A549 (cell line): ENCODE measurements around the gene OTULIN. TPM values are rescaled to one million over a fixed set of nuclear protein-coding genes. Genes with fewer than 3 reads are reported as not detected.

Source experiments
- ATAC-seq, 2 experiments: fragments of 200-7000 bp in 1 of 2; fragments of >200 bp in 1 of 2; cut with Nextera tagmentation in 1 of 2; cut with Tn5 transposase in 1 of 2; 3 replicates each; pipeline versions ENCODE4 v1.8.0 to v1.9.1; 2018 to 2020; ENCODE audit warnings: mild to moderate bottlenecking in 1 of 2, moderate library complexity in 1 of 2
- CTCF ChIA-PET: fragments of 300-600 bp; sonication (Branson Sonifier 250); formaldehyde crosslinking; extraction: SDS; loops from one replicate; lab custom pipeline; 2021; ENCODE audit warnings: antibody characterized with exemption, inconsistent platforms; lab: Yijun Ruan, JAX
- POLR2A ChIA-PET: fragments of 350-600 bp; formaldehyde crosslinking; extraction: SDS; loops from one replicate; lab custom pipeline; 2021; ENCODE audit warnings: antibody characterized with exemption, inconsistent platforms; lab: Yijun Ruan, JAX
- DNase-seq, 2 experiments: peaks; one replicate each; pipeline versions ENCODE4 v3.0.0 to v3.0.0-alpha.2; 2011 to 2016; ENCODE audit warnings: low read depth in 1 of 2, low spot score in 1 of 2
- FAIRE-seq: peaks from 2 replicates; lab custom pipeline; 2011; peaks lifted over from hg19 to GRCh38; lab: Jason Lieb, UNC
- H3K27ac ChIP-seq, 2 experiments: fragments of >200 bp; sonication (Bioruptor Twin); formaldehyde crosslinking; 3 replicates each; pipeline ENCODE4 v1.5.1; 2016 to 2017
- H3K4me1 ChIP-seq: fragments of >200 bp; sonication (Bioruptor Twin); formaldehyde crosslinking; 3 replicates; pipeline ENCODE4 v1.6.1; 2016
- H3K4me2 ChIP-seq: fragments of >200 bp; sonication (Bioruptor Twin); formaldehyde crosslinking; 3 replicates; pipeline ENCODE4 v1.6.1; 2016
- H3K4me3 ChIP-seq: fragments of >200 bp; sonication (Bioruptor Twin); formaldehyde crosslinking; 3 replicates; pipeline ENCODE4 v1.5.1; 2016
- H3K9me3 ChIP-seq: fragments of >200 bp; sonication (Bioruptor Twin); formaldehyde crosslinking; 3 replicates; pipeline ENCODE4 v1.6.1; 2016
- BHLHE40 ChIP-seq: IDR thresholded peaks from 2 replicates; pipeline ENCODE4 v1.6.1; 2012; ENCODE audit warnings: low read depth, low read length, inconsistent platforms
- CEBPB ChIP-seq, 2 experiments: fragments of >200 bp in 1 of 2; sonication (Bioruptor Twin) in 1 of 2; formaldehyde crosslinking in 1 of 2; IDR thresholded peaks; 2 replicates each; pipeline ENCODE4 v1.6.1; 2012 to 2016
- CHD2 ChIP-seq: fragments of 150-350 bp; IDR thresholded peaks from 2 replicates; pipeline ENCODE4 v1.6.1; 2014; ENCODE audit warnings: low read length; ENCODE audit not compliant: partially characterized antibody
- CTCF ChIP-seq: fragments of >200 bp; sonication (Bioruptor Twin); formaldehyde crosslinking; IDR thresholded peaks from 3 replicates; pipeline ENCODE4 v1.5.1; 2016
- EHF ChIP-seq: fragments of 250-450 bp; sonication (Bioruptor Pico); IDR thresholded peaks from 2 replicates; pipeline ENCODE4 v1.5.0; 2020; ENCODE audit warnings: mild to moderate bottlenecking
- EP300 ChIP-seq, 2 experiments: fragments of >200 bp; sonication (Bioruptor Twin); formaldehyde crosslinking; IDR thresholded peaks; 2 replicates in 1 of 2; 3 replicates in 1 of 2; pipeline ENCODE4 v1.6.1; 2016 to 2017
- ESRRA ChIP-seq: fragments of 150-350 bp; IDR thresholded peaks from 2 replicates; pipeline ENCODE4 v1.6.1; 2014; ENCODE audit warnings: mild to moderate bottlenecking, low read length, borderline replicate concordance
- FOSL2 ChIP-seq, 2 experiments: fragments of 450-650 bp in 1 of 2; fragments of >200 bp in 1 of 2; sonication (Bioruptor Twin) in 1 of 2; formaldehyde crosslinking; IDR thresholded peaks; 2 replicates each; pipeline versions ENCODE4 v1.5.0 to v1.6.1; 2016 to 2020; ENCODE audit warnings: mild to moderate bottlenecking in 1 of 2, moderate library complexity in 1 of 2
- HDAC2 ChIP-seq: fragments of 200-600 bp; sonication (generic); IDR thresholded peaks from 2 replicates; pipeline ENCODE4 v1.6.1; 2016
- HEYL ChIP-seq: fragments of 250-450 bp; sonication (Bioruptor Pico); IDR thresholded peaks from 2 replicates; pipeline ENCODE4 v1.8.0; 2021; ENCODE audit warnings: mild to moderate bottlenecking, moderate library complexity
- KDM1A ChIP-seq: fragments of 200-600 bp; sonication (generic); IDR thresholded peaks from 2 replicates; pipeline ENCODE4 v1.6.1; 2016; ENCODE audit warnings: low read depth, mild to moderate bottlenecking
- KDM5A ChIP-seq: fragments of 200-600 bp; sonication (generic); IDR thresholded peaks from 2 replicates; pipeline ENCODE4 v1.6.1; 2016; ENCODE audit warnings: antibody characterized with exemption, mild to moderate bottlenecking
- PBX3 ChIP-seq: IDR thresholded peaks from 2 replicates; pipeline ENCODE4 v1.6.1; 2012
- REST ChIP-seq: fragments of 200-600 bp; sonication (generic); IDR thresholded peaks from 2 replicates; pipeline ENCODE4 v1.6.1; 2016; ENCODE audit warnings: antibody characterized with exemption, mild to moderate bottlenecking, moderate library complexity
- RFX5 ChIP-seq: fragments of 450-650 bp; IDR thresholded peaks from 2 replicates; pipeline ENCODE4 v1.7.1; 2014; ENCODE audit warnings: antibody characterized with exemption, mild to moderate bottlenecking, moderate library complexity
- SMC3 ChIP-seq: fragments of >200 bp; sonication (Bioruptor Twin); formaldehyde crosslinking; IDR thresholded peaks from 3 replicates; pipeline ENCODE4 v1.6.1; 2018; ENCODE audit warnings: inconsistent platforms
- TFCP2L1 ChIP-seq: fragments of 250-450 bp; sonication (Bioruptor Pico); IDR thresholded peaks from 2 replicates; pipeline ENCODE4 v1.5.0; 2021; ENCODE audit warnings: mild to moderate bottlenecking
- USF2 ChIP-seq: fragments of 450-650 bp; IDR thresholded peaks from 2 replicates; pipeline ENCODE4 v1.6.1; 2014; ENCODE audit warnings: antibody characterized with exemption
- ZNF302 ChIP-seq: fragments of 250-450 bp; sonication (Bioruptor Pico); IDR thresholded peaks from 2 replicates; pipeline ENCODE4 v1.9.0; 2021; ENCODE audit warnings: inconsistent platforms, mild to moderate bottlenecking, moderate library complexity
- WGBS: methylation state at CpG from one replicate; pipeline ENCODE4 v1.1.6; 2017; ENCODE audit errors: missing lambda C conversion rate; 5-methylcytosine and 5-hydroxymethylcytosine counted together
- polyA plus RNA-seq, 4 experiments: library from polyadenylated mRNA; depleted of rRNA in 3 of 4; stranded (reverse); fragments of >200 nt; fragmentation: RNase III in 1 of 4; extraction: RNeasy Plus Mini Kit Qiagen cat#74134 plus additional on column Dnase treatment in 1 of 4; gene quantifications; 2 replicates in 3 of 4; 3 replicates in 1 of 4; pipeline ENCODE4 v1.2.3, GENCODE V29; 2011 to 2017

Gene OTULIN
- polyA plus RNA-seq, 2 of the 4 experiments (the other 2 are of a cell fraction) = 13.5 to 17.8 TPM

GRCh38 chr5:14671414-14671813 lies 6.9 kb downstream of the OTULIN start:
- FAIRE-seq (no peak), DNase-seq (peak in 1 of 2 experiments; percentile 19), ATAC-seq (peak in 1 of 2 experiments; percentile 45; a peak in 2 of 6 replicates)
- WGBS = 6% methylated on average over 2 of the region's 2 CpGs
- H3K27ac ChIP-seq = peak overlapping the region in 1 of 2 experiments; percentile 60; a peak in 3 of 6 replicates
- ChIA-PET CTCF (interaction anchor here (4.9 kb wide), 1 partner anchor 14 kb away, joined by 25 read pairs; no protein-coding TSS in a partner anchor), POLR2A (no interaction called here)
- TF ChIP-seq RFX5 (no peak), ZNF302 (CRISPR knock-in tag) (no peak), EP300 (IDR thresholded peaks at IDR 0.05) (no peak), HEYL (CRISPR knock-in tag) (no peak), KDM5A (no peak), CTCF (no peak), EHF (CRISPR knock-in tag) (no peak), BHLHE40 (no peak), CHD2 (no peak), PBX3 (no peak), CEBPB (IDR thresholded peaks at IDR 0.05) (no peak), HDAC2 (no peak), KDM1A (no peak), SMC3 (no peak), FOSL2 (IDR thresholded peaks at IDR 0.05) (no peak), FOSL2 (CRISPR knock-in tag; IDR thresholded peaks at IDR 0.05) (no peak), ESRRA (no peak), TFCP2L1 (CRISPR knock-in tag) (no peak), REST (no peak)
- peaks cover 50% of the 10 kb centered on the region for H3K4me1 ChIP-seq
- H3K4me2 ChIP-seq = peak overlapping the region; percentile 52
- no peaks in the 10 kb centered on the region for H3K9me3 ChIP-seq
- no peak overlapping the region for H3K4me3 ChIP-seq

GRCh38 chr5:14672082-14672481 lies 7.6 kb downstream of the OTULIN start:
- no peak for FAIRE-seq
- Histone ChIP-seq H3K4me2 (peak overlapping the region; percentile 52; the same call in 2 of the 3 replicates), H3K4me3 (no peak overlapping the region), H3K4me1 (peaks cover 43% of the 10 kb centered on the region; the same call in 2 of the 3 replicates), H3K9me3 (no peaks in the 10 kb centered on the region), H3K27ac (peak overlapping the region in 1 of 2 experiments; percentile 49; a peak in 2 of 6 replicates)
- ChIA-PET CTCF (interaction anchor here (1.3 to 4.9 kb wide), 3 partner anchors 13 to 331 kb away, joined by 3 to 25 read pairs (median 4); no protein-coding TSS in a partner anchor), POLR2A (no interaction called here)
- WGBS = 86% methylated on average over 4 of the region's 4 CpGs
- DNase-seq = no peak
- no peak for TF ChIP-seq USF2
- ATAC-seq = peak; percentile 8 to 22; a peak in 3 of 6 replicates
